Stimulated activated CD4-positive, alpha-beta T cell treated with anti-CD3 and anti-CD28 coated beads, Interleukin-1b, Interleukin-23, amount 100 ng/mL, for 24 hours (primary cell): Measurements from ENCODE around the gene CGB7.
"Not testable (repeated sequence)": the region's sequence is repeated elsewhere in the genome, so short reads cannot be mapped to it uniquely, and the experiment has no call there.

Experiments
- DNase-seq, 4 experiments: peaks; one replicate each; pipeline ENCODE4 v3.0.0-alpha.2; 2020; ENCODE audit warnings: low read depth in 4 of 4, low spot score in 1 of 4

Gene CGB7

DNA sequence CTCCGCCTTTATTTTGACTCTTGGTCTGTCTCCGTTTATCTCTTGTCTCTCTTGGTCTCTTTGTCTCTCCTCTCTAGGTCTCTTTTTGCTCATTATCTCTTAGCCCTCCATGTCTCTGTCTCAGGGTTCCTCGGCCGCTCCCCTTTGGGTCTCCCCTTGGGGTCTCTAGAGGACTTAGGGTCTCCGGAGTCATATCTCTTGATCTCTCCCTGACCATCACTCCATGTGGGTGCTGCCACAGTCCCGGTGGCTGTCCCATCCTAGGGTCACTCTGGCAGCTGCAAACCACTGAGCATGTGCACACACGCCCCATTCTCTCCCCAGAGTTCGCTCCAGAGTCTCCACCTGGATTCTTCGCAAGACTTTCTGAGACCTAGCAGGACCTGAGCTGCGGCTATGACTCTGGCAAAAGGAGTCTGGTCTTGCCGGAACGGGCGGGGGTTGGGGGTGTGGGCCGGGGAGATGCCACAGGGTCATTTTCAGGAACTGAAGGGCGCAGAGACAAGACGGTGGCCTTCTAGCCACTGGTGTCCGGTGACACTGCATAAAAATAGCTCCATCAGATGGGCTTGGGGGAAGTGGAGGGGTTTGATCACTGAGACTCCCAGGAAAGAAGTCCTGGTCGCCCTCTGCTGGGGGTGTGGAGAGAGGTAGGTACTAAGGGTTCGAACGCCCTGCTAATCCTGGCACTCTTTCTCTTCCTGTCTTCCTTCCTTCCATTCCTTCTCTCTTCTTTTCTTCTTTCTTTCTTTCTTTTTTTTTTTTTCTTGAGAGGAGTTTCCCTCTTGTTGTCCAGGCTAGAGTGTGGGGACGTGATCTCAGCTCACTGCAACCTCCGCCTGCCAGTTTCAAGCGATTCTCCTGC is 16.2 kb upstream of the CGB7 start:
- no peak for DNase-seq

DNA sequence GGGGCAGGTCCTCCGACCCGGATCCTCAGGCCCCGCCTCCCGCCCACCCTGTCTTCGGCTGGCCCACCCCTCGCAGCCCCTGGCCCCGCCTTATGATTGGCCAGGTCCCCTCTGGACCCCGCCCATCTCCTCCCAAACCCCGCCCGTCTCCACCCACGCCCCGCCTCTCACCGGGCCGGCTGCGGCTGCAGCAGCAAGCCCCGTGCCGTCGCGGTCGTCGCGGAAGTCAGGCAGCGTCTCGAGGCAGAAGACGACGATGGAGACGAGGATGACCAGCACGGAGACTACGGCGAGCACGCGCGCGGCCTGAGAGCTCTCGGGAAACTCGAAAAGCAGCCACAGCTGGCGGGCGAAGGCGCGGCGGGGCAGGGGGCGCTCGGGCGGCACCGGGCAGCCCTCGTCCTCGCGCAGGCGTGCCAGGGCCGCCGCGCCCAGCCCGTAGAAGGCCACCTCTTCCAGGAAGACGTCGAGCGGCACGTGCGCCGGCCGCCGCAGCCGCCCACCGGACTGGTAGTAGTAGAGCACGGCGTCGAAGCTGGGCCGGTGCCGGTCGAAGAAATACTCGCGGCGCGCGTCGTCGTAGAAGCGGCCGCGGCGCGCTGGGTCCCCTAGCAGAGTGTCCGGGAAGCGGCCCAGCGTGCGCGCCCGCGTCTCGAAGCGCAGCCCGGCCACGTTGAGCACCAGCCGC is 14.5 kb upstream of the CGB7 start:
- peak in 1 of 4 experiments; percentile 19 for DNase-seq

DNA sequence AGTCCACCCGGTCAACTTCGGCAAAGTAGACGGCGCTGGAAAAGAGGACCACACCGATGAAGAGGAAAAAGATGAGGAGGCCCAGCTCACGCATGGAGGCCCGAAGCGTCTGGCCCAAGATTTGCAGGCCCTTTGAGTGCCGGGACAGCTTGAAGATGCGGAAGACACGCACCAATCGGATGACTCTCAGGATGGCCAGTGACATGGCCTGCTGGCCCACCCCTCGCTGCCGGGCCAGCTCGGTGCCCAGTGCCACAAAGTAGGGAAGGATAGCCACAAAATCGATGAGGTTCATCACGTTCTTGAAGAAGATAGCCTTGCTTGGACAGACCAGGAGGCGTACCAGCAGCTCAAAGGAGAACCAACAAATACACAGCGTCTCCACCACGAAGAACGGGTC is 12.9 kb upstream of the CGB7 start:
- no peak for DNase-seq

DNA sequence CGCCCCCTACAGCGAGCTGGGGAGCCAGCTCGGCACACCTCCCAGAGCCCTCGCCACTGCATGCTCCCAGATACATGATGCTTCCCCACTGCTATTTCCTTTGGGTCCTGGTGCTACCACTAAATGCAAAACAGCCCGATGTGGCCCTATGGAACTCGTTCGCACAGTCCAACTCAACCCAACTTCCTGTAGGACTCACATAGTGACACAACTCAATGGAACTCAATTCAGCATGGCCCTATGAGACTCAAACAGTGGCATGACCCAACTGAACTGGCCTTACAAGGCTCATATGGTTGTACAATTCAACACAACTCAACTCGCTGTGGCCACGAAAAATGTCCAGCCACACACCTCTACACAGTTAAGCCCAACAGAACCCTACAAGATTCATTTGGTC is 11.5 kb upstream of the CGB7 start:
- DNase-seq, result no peak

DNA sequence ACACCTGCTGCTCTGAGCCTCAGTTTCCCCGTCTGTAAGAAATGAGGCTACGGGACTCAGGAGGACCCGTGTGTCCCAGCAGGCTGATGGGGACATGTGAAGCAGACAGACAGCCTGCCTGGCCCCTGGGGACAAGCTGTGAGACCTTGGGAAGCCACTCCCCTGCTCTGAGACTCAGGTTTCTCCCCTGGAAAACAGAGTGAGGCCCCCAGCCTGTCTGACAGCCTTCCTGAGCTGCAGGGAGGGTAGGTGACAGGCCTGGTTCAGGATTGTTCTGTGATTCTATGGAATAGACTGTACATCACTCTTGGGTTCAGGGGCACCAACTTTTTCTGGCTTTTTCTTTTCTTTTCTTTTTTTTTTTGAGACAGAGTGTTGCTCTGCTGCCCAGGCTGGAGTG is 10.0 kb upstream of the CGB7 start:
- no peak for DNase-seq

DNA sequence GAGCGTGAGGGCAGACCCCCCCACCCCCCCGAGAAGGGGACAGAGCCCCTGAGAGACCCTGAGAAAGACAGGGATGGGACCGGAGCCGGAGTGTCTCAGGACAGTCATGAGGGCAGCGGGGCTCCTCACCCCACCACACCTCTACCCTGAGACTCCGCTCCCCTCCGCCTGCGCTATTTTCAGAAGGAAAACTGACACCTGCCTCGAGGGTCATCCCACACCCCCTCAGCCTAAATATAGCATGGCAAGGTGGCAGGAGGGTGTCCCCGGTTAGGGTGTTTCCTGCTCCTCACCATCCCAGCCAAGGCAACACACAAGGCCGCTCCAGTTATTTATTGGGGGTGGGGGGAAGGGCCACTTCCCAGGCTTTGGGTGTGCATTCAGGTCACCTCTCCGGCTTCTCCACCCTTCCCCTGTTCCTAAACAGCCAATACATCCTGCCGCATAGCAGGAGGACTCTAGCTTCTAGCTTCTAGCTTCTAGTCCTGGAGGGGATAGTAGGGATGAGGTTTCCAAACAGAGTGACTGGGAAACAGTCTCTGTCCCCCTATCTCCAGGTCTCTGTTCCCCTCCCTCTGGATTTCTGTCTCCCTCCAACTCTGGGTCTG is 8.5 kb upstream of the CGB7 start:
- DNase-seq, result no peak

DNA sequence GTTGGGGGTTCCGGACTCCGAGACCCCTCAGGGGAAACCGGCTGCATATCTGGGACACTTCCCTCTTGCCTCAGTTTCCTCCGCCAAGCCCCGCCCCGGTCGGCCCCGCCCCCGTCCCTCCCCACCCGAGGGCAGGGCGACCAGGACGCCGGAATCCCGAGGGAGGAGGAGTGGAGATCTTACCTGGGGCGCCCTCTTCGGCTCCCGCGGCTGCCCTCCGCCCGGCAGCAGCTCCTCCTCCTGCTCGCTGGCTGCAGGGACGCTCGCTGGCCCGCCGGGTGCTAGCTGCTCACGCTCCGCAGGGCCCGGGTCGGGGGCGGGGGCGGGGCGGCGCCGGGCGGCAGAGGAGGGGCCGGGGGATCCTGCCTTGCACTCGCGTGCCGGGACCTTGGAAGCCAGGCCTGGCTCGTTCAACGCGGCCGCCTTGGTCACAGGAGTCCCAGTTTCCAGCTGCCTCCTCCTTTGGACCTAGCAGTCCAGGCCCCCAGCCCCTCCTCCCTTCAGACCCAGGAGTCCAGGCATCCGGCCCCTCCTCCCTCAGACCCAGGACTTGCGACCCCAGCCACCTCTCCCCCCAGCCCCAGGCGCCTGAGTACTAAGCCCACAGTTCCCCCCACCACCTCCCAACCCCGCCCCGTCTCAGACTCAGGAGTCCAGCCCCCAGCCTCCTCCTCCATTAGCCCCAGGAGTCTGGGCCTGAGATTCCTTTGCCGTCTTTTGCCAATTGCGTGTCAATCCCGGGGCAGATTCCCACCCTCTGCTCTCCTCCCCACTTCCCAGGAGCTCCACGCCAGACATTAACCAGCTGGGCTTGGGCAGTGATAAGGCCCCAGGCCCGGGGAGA is 7.4 kb upstream of the CGB7 start, which contains the start of gene NTF4:
TSS of gene NTF4 (minus strand) at position 51 of the 844 bp plus-strand sequence. CDS start 2,821 bp downstream, outside the sequence.
- DNase-seq, result no peak

DNA sequence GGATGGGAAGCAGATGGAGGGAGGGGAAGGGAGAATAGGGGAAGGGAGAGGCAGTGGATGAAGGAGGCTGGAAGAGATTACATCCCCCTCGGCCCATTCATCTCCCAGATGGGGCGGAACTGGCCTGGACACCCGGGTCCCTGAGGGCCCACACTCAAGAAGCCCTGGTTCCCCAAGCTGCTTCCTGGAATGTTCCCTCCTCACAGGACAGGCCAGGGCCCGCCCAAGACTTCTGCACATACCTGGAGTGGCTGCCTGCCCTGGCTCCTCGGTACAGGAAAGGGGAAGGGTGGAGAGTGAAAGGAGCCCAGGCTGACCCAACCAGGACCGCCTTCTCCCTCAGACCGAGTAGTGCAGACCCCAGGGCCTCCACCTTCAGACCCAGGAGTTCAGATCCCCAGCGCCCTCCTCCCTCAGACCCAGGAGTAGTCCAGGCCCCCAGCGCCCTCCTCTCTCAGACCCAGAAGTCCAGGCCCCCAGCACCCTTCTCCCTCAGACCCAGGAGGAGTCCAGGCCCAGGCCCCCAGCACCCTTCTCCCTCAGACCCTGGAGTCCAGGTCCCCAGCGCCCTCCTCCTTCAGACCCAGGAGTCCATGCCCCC is 6.6 kb upstream of the CGB7 start:
- DNase-seq, result no peak

DNA sequence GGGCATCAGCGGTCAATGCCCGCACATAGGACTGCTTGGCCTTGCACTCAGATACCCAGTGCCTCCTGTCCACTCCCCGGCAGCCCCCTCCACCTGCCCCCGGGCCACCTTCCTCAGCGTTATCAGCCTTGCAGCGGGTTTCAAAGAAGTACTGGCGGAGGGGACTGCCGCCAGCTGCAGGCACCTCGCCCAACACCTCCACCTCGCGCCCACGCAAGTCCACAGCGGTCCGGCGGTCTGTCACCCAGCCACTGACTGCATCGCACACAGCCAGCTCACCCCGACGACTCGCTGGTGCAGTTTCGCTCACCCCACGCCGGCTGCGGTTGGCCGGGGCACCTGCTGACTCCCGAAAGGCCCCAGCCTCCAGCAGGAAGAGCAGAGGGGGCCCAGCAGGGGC is 3.9 kb upstream of the CGB7 start:
- DNase-seq, result no peak

DNA sequence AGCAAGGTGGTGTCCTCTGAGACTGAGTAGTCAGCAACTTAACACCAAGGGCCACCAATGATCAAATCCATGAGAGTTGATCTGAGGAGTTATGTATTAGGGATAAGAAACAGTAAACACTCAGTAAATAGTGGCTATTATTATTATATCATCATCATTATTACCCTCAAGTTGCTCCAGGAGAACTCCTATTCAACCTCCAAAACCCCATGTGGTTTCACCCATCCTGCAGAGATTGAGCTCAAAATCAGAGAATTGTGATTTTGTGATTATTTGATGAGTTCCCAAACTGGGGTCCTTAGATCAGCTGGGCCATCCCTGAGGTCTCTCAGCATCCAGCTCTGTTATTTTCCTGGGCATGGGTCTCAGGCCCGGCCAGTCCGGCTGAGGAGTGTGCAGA is 3.5 kb upstream of the CGB7 start:
- DNase-seq, result no peak

DNA sequence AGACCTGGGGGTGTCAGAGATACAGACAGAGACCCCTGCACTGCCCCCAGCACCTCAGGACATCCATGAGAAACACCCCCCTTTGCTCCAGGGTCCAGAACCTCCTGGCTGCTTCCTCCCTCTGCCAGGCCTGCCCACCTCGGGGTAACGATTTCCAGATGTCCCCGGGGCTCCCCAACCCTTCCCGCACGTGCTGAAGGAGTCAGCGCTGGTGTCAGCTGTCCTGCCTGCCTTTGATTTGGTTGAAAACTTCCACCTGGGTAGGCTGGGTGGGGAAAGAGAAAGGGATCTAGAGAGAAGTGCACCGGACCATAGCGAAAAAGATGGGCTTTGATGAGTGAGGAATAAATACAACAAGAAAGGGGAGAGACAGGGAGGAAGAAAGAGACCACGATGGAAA is 1.5 kb upstream of the CGB7 start:
- DNase-seq, result no peak

DNA sequence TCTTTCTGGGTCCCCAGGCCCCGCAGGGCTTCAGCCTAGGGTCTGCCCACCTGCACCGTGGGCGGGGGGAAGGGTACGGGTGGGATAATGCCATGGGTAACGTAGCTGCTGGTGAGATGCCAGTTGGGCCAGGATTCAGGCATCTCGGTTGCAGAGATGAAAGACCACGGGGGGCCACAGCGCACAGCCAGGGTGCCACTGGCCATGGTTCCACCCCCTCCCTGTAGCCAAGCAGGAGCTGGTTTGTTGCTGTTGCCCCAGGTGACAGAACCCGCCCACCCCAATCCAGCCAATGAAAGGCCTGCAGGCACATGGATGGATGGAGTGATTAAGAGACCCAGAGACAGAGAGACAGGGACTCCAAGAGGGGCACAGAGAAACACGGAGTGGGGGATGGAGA is 1.0 kb upstream of the CGB7 start:
- peak in 1 of 4 experiments; percentile 25 for DNase-seq

DNA sequence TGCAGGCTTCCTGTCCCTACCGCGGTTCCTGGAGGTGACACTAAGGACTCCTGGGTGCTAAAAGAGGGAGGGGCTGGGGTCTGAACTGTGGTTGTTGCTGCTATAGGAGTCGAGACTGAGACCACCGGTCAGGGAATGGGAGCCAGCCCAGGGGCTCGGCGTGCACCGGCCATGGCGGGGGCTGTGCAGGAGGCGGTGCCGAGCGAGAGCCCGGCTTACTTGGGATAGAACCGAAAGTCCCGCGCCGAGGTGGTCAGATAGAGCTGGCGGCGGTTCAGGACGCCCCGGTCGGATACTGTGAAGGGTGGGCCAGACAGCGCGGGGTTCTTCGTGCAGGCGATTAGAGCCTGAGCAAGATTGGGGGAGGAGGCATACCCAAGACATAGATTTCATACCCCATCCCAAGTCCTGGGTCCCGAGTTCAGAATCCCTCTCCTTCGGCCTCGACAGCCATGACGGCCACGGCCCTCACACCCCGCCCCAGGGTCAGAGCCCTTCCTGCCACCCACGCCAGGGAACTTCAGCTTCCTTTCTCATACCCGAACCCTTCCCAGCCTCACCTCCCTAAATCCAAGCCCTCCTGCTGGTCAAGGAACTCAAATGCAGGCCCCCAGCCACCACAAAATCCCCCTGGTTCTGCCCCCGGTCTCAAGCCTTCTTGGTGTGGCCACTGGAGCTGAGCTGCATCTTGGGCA is 500 bp downstream of the CGB7 start:
- DNase-seq, result not testable (repeated sequence)

DNA sequence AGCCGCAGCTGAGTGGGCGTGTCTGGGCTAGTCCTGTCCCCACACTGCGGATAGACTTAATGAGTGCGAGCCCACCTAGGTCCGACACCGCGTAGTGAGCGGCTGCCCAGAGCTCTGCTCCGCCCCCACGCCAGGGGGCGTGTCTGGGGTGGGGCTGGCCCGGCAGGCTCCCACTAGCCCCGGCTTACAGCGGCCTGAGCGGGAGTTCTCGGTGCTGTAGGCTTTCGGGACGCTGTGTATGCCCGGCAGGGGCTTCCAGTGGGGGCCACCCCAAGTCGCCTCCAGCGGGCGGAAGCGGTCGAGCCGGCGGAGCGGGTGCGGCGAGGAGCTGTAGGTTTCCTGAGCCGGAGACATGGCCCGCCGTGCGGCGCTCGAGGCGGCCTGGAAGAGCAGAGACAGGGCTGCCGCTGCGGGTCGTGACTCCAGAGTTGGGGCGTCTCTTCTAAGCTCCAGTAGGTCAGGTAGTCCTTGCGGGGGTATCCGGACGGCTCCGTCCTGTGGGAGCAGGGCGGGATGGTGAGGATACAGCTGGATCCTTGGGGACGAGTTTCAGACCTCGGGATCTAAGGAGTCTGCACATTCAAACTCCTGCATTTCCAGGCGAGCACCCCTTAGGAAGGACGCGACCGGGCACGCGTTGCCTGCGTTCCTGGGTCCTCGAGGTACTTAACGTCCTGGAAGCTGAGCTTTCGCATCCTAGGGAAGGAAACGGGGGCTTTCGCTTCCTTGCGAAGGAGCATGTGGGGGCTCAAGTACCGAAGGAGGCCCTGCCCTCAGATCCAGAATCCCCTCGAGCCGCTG is 1.2 kb downstream of the CGB7 start:
- DNase-seq, result peak in 1 of 4 experiments; percentile 40

DNA sequence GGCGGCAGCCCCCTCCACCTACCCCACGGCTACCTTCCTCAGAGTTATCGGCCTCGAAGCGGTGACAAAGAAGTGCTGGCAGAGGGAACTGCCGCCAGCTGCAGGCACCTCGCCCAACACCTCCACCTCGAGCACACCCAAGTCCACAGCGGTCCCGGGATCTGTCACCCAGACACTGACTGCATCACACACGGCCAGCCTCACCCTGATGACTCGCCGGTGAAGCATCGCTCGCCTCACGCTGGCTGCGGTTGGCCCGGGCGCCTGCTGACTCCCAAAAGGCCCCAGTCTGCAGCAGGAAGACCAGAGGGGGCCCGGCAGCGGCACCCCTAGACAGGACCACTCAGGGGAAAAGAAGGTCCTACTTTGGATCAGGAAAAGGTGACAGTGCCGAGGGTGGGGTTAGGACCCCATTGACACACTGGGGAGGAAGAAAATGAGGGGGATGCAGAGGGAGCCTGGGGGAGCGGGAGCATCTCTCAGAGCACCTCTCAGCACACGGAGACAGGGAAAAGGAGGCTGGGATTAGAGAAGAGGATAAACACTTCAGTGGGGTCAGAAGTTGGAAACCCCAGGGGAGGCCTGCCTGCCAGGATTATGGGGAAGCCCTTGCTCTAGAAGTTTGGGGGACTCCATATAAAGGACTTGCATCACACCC is 7.0 kb downstream of the CGB7 start:
- not testable (repeated sequence) for DNase-seq

DNA sequence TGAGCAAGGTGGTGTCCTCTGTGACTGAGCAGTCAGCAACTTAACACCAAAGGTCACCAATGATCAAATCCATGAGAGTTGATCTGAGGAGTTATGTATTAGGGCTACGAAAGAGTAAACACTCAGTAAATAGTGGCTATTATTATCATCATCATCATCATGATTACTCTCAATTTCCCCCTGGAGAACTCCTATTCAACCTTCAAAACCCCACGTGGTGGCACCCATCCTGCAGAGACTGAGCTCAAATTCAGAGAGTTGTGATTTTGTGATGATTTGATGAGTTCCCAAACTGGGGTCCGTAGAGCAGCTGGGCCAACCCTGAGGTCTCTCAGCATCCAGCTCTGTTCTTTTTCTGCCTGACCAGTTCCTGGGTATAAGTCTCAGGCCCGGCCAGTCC is 7.7 kb downstream of the CGB7 start:
- not testable (repeated sequence) for DNase-seq

DNA sequence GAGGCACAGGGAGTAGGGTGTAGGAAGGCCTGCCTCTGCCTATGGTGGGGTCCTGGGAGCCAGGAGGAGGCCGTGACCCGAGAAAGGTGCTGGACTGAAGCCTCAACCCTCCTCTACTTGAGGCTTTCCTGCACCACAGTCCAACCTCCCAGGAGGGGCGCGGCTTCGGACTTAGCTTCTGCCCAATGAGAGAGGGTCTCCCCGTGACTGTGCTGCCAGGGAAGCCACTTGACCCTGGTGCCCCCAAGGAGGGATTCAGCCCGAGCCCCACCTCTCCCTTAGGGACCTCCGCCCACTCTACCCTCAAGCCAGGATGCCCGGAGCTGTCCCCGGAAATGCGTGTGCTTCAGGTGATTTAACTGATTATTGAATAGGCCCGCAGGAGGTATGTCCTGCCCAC is 8.5 kb downstream of the CGB7 start, which contains the start of gene CGB8:
TSS of gene CGB8 (minus strand) at position 101 of the 400 bp plus-strand sequence. CDS start 372 bp downstream, outside the sequence.
- DNase-seq, result not testable (repeated sequence)

DNA sequence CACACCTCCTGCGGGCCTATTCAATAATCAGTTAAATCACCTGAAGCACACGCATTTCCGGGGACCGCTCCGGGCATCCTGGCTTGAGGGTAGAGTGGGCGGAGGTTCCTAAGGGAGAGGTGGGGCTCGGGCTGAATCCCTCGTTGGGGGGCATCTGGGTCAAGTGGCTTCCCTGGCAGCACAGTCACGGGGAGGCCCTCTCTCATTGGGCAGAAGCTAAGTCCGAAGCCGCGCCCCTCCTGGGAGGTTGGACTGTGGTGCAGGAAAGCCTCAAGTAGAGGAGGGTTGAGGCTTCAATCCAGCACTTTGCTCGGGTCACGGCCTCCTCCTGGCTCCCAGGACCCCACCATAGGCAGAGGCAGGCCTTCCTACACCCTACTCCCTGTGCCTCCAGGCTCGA is 14.0 kb downstream of the CGB7 start, which contains the start of gene CGB5:
TSS of gene CGB5 (plus strand) at position 301 of the 400 bp plus-strand sequence. CDS start 362 bp downstream, outside the sequence.
- not testable (repeated sequence) for DNase-seq
